Activated gamma-delta T cell (primary cell): Measurements from ENCODE around the gene CUEDC1.

Experiments used
- DNase-seq: peaks from one replicate; lab custom pipeline; 2025; lab: John Stamatoyannopoulos, UW
- total RNA-seq, 2 donors: gene quantifications; one replicate each; lab custom pipeline; 2026; lab: John Stamatoyannopoulos, UW

CUEDC1 gene
- 0.56 to 2.7 reads per million in 2 donors for total RNA-seq

- DNase-seq: peak; percentile 42
Measured at GRCh38 chr17:57955183-57955931, at the start of gene CUEDC1. Gene CUEDC1, minus strand, starts transcription at chr17:57955412. Its CDS starts 69,848 bp downstream, at chr17:57885564.

- no peak for DNase-seq
Measured at GRCh38 chr17:58004060-58004459, 48.8 kb upstream of the CUEDC1 start.

GRCh38 chr17:58002973-58003372, 47.8 kb upstream of the CUEDC1 start:
- no peak for DNase-seq

GRCh38 chr17:58002154-58002948, 47.1 kb upstream of the CUEDC1 start:
- no peak for DNase-seq

GRCh38 chr17:58001461-58002124, 46.4 kb upstream of the CUEDC1 start:
- no peak for DNase-seq

GRCh38 chr17:57999496-58000017, 44.3 kb upstream of the CUEDC1 start:
- DNase-seq: no peak

GRCh38 chr17:57999010-57999495, 43.8 kb upstream of the CUEDC1 start:
- no peak for DNase-seq

GRCh38 chr17:57997085-57997809, 42.0 kb upstream of the CUEDC1 start:
- DNase-seq: no peak

GRCh38 chr17:57995076-57995956, 40.1 kb upstream of the CUEDC1 start:
- DNase-seq: no peak

GRCh38 chr17:57994436-57994835, 39.2 kb upstream of the CUEDC1 start:
- DNase-seq: no peak

GRCh38 chr17:57993471-57994365, 38.5 kb upstream of the CUEDC1 start:
- DNase-seq: no peak

GRCh38 chr17:57991537-57991936, 36.3 kb upstream of the CUEDC1 start:
- no peak for DNase-seq

GRCh38 chr17:57990037-57990436, 34.8 kb upstream of the CUEDC1 start:
- no peak for DNase-seq

GRCh38 chr17:57988301-57989250, 33.4 kb upstream of the CUEDC1 start:
- DNase-seq: peak; percentile 74

- peak; percentile 75 for DNase-seq
Measured at GRCh38 chr17:57987581-57988300, 32.5 kb upstream of the CUEDC1 start, which contains the start of gene VEZF1. Gene VEZF1, minus strand, starts transcription at chr17:57988254. Its CDS starts 143 bp downstream, at chr17:57988111.

- DNase-seq: peak; percentile 29
Measured at GRCh38 chr17:57986841-57987580, 31.8 kb upstream of the CUEDC1 start.

- DNase-seq: no peak
Measured at GRCh38 chr17:57985675-57985974, 30.4 kb upstream of the CUEDC1 start.
